WTC11 (cell line): ENCODE data around the gene RPUSD4. TPM values are rescaled to one million over a fixed set of nuclear protein-coding genes. Genes with fewer than 3 reads are reported as not detected.

Experiments
- ATAC-seq: fragments of 200-7000 bp; cut with Tn5 transposase; 2 replicates; pipeline ENCODE4 v1.10.0; 2021; ENCODE audit warnings: mild to moderate bottlenecking, moderate library complexity
- CTCF ChIA-PET: fragments of 300-600 bp; sonication (Branson Sonifier 250); formaldehyde crosslinking; loops from one replicate; lab custom pipeline; 2021; ENCODE audit warnings: antibody characterized with exemption; lab: Charles Lee
- POLR2A ChIA-PET: fragments of 350-600 bp; sonication (Branson Sonifier 250); formaldehyde crosslinking; loops from one replicate; lab custom pipeline; 2021; ENCODE audit warnings: antibody characterized with exemption; lab: Charles Lee
- DNase-seq: peaks from one replicate; pipeline ENCODE4 v3.0.0; 2021; ENCODE audit warnings: low spot score
- H3K27ac Mint-ChIP-seq: 2 replicates; pipeline ENCODE4 v1.8.0; 2021; ENCODE audit warnings: mixed read lengths
- H3K27me3 Mint-ChIP-seq: 2 replicates; pipeline ENCODE4 v1.8.0; 2021; ENCODE audit warnings: low read depth, mild to moderate bottlenecking, moderate library complexity, mixed read lengths
- H3K36me3 Mint-ChIP-seq: 2 replicates; pipeline ENCODE4 v1.8.0; 2021; ENCODE audit warnings: mixed read lengths
- H3K4me1 Mint-ChIP-seq: 2 replicates; pipeline ENCODE4 v1.8.0; 2022; ENCODE audit warnings: mixed read lengths
- H3K4me3 Mint-ChIP-seq: 2 replicates; pipeline ENCODE4 v1.8.0; 2021; ENCODE audit warnings: mild to moderate bottlenecking, moderate library complexity, mixed read lengths
- H3K9me3 Mint-ChIP-seq: 2 replicates; pipeline ENCODE4 v1.8.0; 2021; ENCODE audit warnings: mixed read lengths
- CDX4 ChIP-seq: fragments of 250-450 bp; sonication (Bioruptor Pico); IDR thresholded peaks from 2 replicates; pipeline ENCODE4 v1.9.0; 2021; ENCODE audit warnings: moderate library complexity, mild to moderate bottlenecking, inconsistent platforms, borderline replicate concordance
- ELF4 ChIP-seq: sonication (generic); formaldehyde crosslinking; IDR thresholded peaks from 2 replicates; pipeline ENCODE4 v1.8.1; 2022; ENCODE audit warnings: low read depth, mild to moderate bottlenecking, moderate library complexity, missing genetic modification reagents
- EMX1 ChIP-seq: fragments of 250-450 bp; sonication (Bioruptor Pico); IDR thresholded peaks from 2 replicates; pipeline ENCODE4 v1.8.0; 2021; ENCODE audit warnings: mild to moderate bottlenecking
- ESRRA ChIP-seq: sonication (generic); formaldehyde crosslinking; IDR thresholded peaks from 2 replicates; pipeline ENCODE4 v1.8.1; 2022; ENCODE audit warnings: mild to moderate bottlenecking, missing genetic modification reagents, borderline replicate concordance
- FOXJ3 ChIP-seq: sonication (generic); formaldehyde crosslinking; IDR thresholded peaks from 2 replicates; pipeline ENCODE4 v1.9.0; 2021; ENCODE audit warnings: missing genetic modification reagents, mild to moderate bottlenecking, borderline replicate concordance
- GABPB1 ChIP-seq: sonication (generic); formaldehyde crosslinking; IDR thresholded peaks from 2 replicates; pipeline ENCODE4 v1.8.1; 2023; ENCODE audit warnings: mild to moderate bottlenecking, missing genetic modification reagents
- KAT7 ChIP-seq: sonication (generic); formaldehyde crosslinking; IDR thresholded peaks from 2 replicates; pipeline ENCODE4 v1.8.1; 2023; ENCODE audit warnings: missing genetic modification reagents, mild to moderate bottlenecking, borderline replicate concordance
- MLX ChIP-seq: sonication (generic); formaldehyde crosslinking; IDR thresholded peaks from 2 replicates; pipeline ENCODE4 v1.8.1; 2023; ENCODE audit warnings: mild to moderate bottlenecking, missing genetic modification reagents, moderate library complexity
- MYBL2 ChIP-seq: sonication (generic); formaldehyde crosslinking; IDR thresholded peaks from 2 replicates; pipeline ENCODE4 v1.8.1; 2023; ENCODE audit warnings: mild to moderate bottlenecking, moderate library complexity, missing genetic modification reagents
- NR2C2 ChIP-seq: sonication (generic); formaldehyde crosslinking; IDR thresholded peaks from 2 replicates; pipeline ENCODE4 v1.8.0; 2022; ENCODE audit warnings: mild to moderate bottlenecking, missing genetic modification reagents
- PREB ChIP-seq: sonication (generic); formaldehyde crosslinking; IDR thresholded peaks from 2 replicates; pipeline ENCODE4 v1.8.1; 2022; ENCODE audit warnings: mild to moderate bottlenecking, missing genetic modification reagents, moderate library complexity, borderline replicate concordance
- RELA ChIP-seq: sonication (generic); formaldehyde crosslinking; IDR thresholded peaks from 2 replicates; pipeline ENCODE4 v1.8.1; 2022; ENCODE audit warnings: missing genetic modification reagents, mild to moderate bottlenecking, borderline replicate concordance
- SOX15 ChIP-seq: fragments of 250-450 bp; sonication (Bioruptor Pico); IDR thresholded peaks from 2 replicates; pipeline ENCODE4 v1.9.0; 2021; ENCODE audit warnings: mild to moderate bottlenecking
- STAT6 ChIP-seq: sonication (generic); formaldehyde crosslinking; conservative IDR thresholded peaks from 2 replicates; pipeline ENCODE4 v1.8.1; 2023; ENCODE audit warnings: mild to moderate bottlenecking, low read depth, missing genetic modification reagents, moderate library complexity
- TEAD1 ChIP-seq: sonication (generic); formaldehyde crosslinking; IDR thresholded peaks from 2 replicates; pipeline ENCODE4 v1.8.0; 2022; ENCODE audit warnings: mild to moderate bottlenecking, missing genetic modification reagents
- TEAD4 ChIP-seq: sonication (generic); formaldehyde crosslinking; IDR thresholded peaks from 2 replicates; pipeline ENCODE4 v1.8.0; 2022; ENCODE audit warnings: mild to moderate bottlenecking, missing genetic modification reagents
- USF2 ChIP-seq: sonication (generic); formaldehyde crosslinking; IDR thresholded peaks from 2 replicates; pipeline ENCODE4 v1.8.1; 2023; ENCODE audit warnings: mild to moderate bottlenecking, missing genetic modification reagents, moderate library complexity
- ZNF121 ChIP-seq: sonication (generic); formaldehyde crosslinking; IDR thresholded peaks from 2 replicates; pipeline ENCODE4 v1.8.0; 2023; ENCODE audit warnings: missing genetic modification reagents
- ZNF138 ChIP-seq: sonication (generic); formaldehyde crosslinking; conservative IDR thresholded peaks from 2 replicates; pipeline ENCODE4 v1.8.1; 2022; ENCODE audit warnings: mild to moderate bottlenecking, moderate library complexity, missing genetic modification reagents
- ZNF219 ChIP-seq: sonication (generic); formaldehyde crosslinking; IDR thresholded peaks from 2 replicates; pipeline ENCODE4 v1.8.0; 2023; ENCODE audit warnings: missing genetic modification reagents, mild to moderate bottlenecking, borderline replicate concordance
- ZNF671 ChIP-seq: fragments of 250-450 bp; sonication (Bioruptor Pico); IDR thresholded peaks from 2 replicates; pipeline ENCODE4 v1.8.0; 2021; ENCODE audit warnings: mild to moderate bottlenecking
- total RNA-seq: library from RNA; stranded (reverse); gene quantifications from 3 replicates; pipeline ENCODE4 v1.2.3, GENCODE V29; 2021
- TF ChIP-seq, protein P1 (sequence below): sonication (generic); formaldehyde crosslinking; IDR thresholded peaks from 2 replicates; pipeline ENCODE4 v1.8.0; 2022; ENCODE audit warnings: mild to moderate bottlenecking, missing genetic modification reagents

The RPUSD4 gene
- total RNA-seq, 1 experiment from 2014 or later, result 46.6 TPM

- H3K27me3 Mint-ChIP-seq, result peaks cover 8% of the 10 kb centered on the region
- H3K9me3 Mint-ChIP-seq, result peaks cover 5% of the 10 kb centered on the region
- POLR2A ChIA-PET, result interaction anchor here (0.6 kb wide), 1 partner anchor 78 kb away, joined by 4 read pairs; no protein-coding TSS in a partner anchor
- H3K4me1 Mint-ChIP-seq, result peaks cover 8% of the 10 kb centered on the region
- DNase-seq, result no peak
- TF ChIP-seq CDX4 (CRISPR knock-in tag) (no peak), TEAD4 (no peak), KAT7 (CRISPR knock-in tag) (no peak), ZNF219 (CRISPR knock-in tag) (no peak), NR2C2 (CRISPR knock-in tag) (no peak), PREB (CRISPR knock-in tag) (no peak), FOXJ3 (CRISPR knock-in tag) (no peak), MLX (CRISPR knock-in tag) (no peak), SOX15 (CRISPR knock-in tag) (no peak), ZNF121 (no peak), USF2 (CRISPR knock-in tag) (no peak)
- TF ChIP-seq, all 79 proteins: peak for 0
- no peak overlapping the region for H3K27ac Mint-ChIP-seq
- CTCF ChIA-PET, result no interaction called here
- ATAC-seq, result no peak
- no peak overlapping the region for H3K4me3 Mint-ChIP-seq
- no peaks in the 10 kb centered on the region for H3K36me3 Mint-ChIP-seq
Observed at GRCh38 chr11:126157326-126158030, 54.0 kb downstream of the RPUSD4 start.

DNA sequence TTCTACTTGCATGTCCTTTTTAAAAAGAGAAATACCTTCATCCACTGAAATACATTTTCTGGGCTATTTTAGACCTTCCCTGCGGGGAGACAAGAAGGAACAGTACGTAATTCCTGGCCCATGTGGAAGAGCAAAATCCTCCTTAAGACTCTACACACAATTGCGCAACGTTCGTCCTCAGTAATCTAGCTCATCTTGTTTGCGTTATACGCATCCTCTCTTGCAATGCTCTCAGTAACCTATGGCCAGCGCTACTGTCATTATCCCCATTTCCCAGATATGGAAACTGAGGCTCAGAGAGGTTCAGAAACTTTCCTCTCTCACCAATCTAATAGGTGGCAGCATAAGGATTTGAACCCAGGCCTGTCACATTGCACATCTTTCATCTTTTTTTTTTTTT, 54.6 kb downstream of the RPUSD4 start:
- no peak overlapping the region for H3K27ac Mint-ChIP-seq
- ATAC-seq, result no peak
- peaks cover 4% of the 10 kb centered on the region for H3K36me3 Mint-ChIP-seq
- H3K4me3 Mint-ChIP-seq, result no peak overlapping the region
- no peak for TF ChIP-seq MYBL2 (CRISPR knock-in tag)
- TF ChIP-seq SOX15 (CRISPR knock-in tag), result no peak
- no peak for TF ChIP-seq FOXJ3 (CRISPR knock-in tag)
- no peak for TF ChIP-seq KAT7 (CRISPR knock-in tag)
- TF ChIP-seq ELF4, result no peak
- no peak for TF ChIP-seq TEAD1
- TF ChIP-seq ZNF138 (CRISPR knock-in tag), result no peak
- TF ChIP-seq RELA, result no peak
- H3K4me1 Mint-ChIP-seq, result peaks cover 8% of the 10 kb centered on the region
- H3K27me3 Mint-ChIP-seq, result peaks cover 9% of the 10 kb centered on the region
- ChIA-PET POLR2A (no interaction called here), CTCF (no interaction called here)
- no peak for DNase-seq
- peaks cover 12% of the 10 kb centered on the region for H3K9me3 Mint-ChIP-seq

- ChIA-PET POLR2A (no interaction called here), CTCF (no interaction called here)
- Mint-ChIP-seq H3K4me1 (peaks cover 15% of the 10 kb centered on the region), H3K4me3 (no peak overlapping the region), H3K27ac (no peak overlapping the region), H3K9me3 (peaks cover 12% of the 10 kb centered on the region), H3K27me3 (peaks cover 9% of the 10 kb centered on the region), H3K36me3 (peaks cover 4% of the 10 kb centered on the region)
- no peak for DNase-seq
- no peak for ATAC-seq
- TF ChIP-seq CDX4 (CRISPR knock-in tag) (no peak), ZNF671 (no peak), EMX1 (CRISPR knock-in tag) (no peak), TEAD1 (no peak), GABPB1 (no peak), ESRRA (no peak), STAT6 (CRISPR knock-in tag) (no peak)
- TF ChIP-seq, protein P1, sequence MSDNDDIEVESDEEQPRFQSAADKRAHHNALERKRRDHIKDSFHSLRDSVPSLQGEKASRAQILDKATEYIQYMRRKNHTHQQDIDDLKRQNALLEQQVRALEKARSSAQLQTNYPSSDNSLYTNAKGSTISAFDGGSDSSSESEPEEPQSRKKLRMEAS, result no peak
Observed at GRCh38 chr11:126155402-126156187, 55.9 kb downstream of the RPUSD4 start.
